Colonic mucosa (tissue), 4 donors: Measurements from ENCODE around the gene VAV2. TPM values are rescaled to one million over a fixed set of nuclear protein-coding genes. Genes with fewer than 3 reads are reported as not detected.

Experiments used
- DNase-seq: peaks from one replicate; pipeline ENCODE4 v3.0.0-alpha.2; 2020
- H3K27ac ChIP-seq: fragments of 200-600 bp; one replicate; pipeline ENCODE4 v1.8.0; 2021
- H3K27me3 ChIP-seq: fragments of 200-600 bp; one replicate; pipeline ENCODE4 v1.8.0; 2021
- H3K36me3 ChIP-seq: fragments of 200-600 bp; one replicate; pipeline ENCODE4 v1.8.0; 2021
- H3K4me1 ChIP-seq: fragments of 200-600 bp; one replicate; pipeline ENCODE4 v1.8.0; 2021; ENCODE audit warnings: mild to moderate bottlenecking
- H3K4me3 ChIP-seq: fragments of 200-600 bp; one replicate; pipeline ENCODE4 v1.8.0; 2021
- H3K9ac ChIP-seq, 2 donors: one replicate each; pipeline ENCODE4 v1.7.0; 2013; ENCODE audit warnings: control low read depth in 2 of 2, low read depth in 2 of 2, low read length in 2 of 2
- H3K9me3 ChIP-seq: fragments of 200-600 bp; one replicate; pipeline ENCODE4 v1.8.0; 2021
- intact Hi-C: fragments of 100-400 bp; cut with DNase I; formaldehyde crosslinking; loops from one replicate; pipeline ENCODE4 v1.14.1; 2022
- total RNA-seq, 2 donors: library from RNA; stranded (reverse); fragmentation: NEBNext Ultra II Directional in 1 of 2; extraction: Animal tissue kit (Norgen Biotek cat#: 25700) in 1 of 2; gene quantifications; one replicate each; pipeline ENCODE4 v1.2.1, GENCODE V29; 2021
- TF ChIP-seq, protein P1 (sequence below): fragments of 200-600 bp; IDR thresholded peaks from one replicate; pipeline ENCODE4 v1.8.0; 2022; ENCODE audit warnings: antibody characterized with exemption, mild to moderate bottlenecking
- donor health status: healthy.
- donor health status: DM: no; HTN: no; CAD: no.
- donor health status: DM: no; HTN: no; CAD: no.

The VAV2 gene
- total RNA-seq, 2 donors from 2014 or later, result 30.7 to 45.1 TPM

DNA sequence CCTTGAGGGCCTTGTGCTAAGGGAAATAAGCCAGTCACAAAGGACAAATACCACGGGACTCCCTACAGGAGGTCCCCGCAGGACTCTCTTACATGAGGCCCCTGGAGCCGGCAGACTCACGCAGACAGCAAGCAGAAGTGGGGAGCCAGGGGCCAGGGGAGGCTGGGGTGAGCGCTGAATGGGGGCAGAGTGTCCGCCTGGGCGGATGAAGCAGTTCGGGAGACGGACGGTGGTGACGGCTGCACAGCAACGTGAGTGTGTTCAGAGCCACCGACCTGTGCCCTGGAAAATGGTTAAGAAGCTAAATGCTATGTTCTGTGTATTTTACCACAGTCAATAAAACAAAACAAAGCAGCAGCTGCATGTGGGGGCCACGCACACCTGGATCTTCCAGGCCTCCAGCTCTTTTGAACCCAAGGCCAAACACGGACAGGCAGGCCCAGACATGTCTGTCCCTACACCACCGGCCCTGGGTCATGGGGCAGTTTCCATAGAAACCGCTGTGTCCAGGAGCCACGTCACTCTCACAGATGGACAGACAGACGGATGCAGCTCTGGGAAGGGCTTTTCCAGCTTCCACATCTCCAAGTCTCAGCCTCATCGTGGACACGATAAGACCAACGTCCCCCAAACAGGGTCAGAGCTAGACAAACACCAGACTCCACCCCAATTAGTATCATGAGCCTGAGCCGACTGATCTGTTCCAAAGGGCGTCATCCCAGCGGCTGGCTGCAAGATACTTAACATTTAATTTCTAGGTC, 103.9 kb downstream of the VAV2 start:
- DNase-seq, result no peak
- H3K36me3 ChIP-seq, result no peaks in the 10 kb centered on the region
- TF ChIP-seq, protein P1, sequence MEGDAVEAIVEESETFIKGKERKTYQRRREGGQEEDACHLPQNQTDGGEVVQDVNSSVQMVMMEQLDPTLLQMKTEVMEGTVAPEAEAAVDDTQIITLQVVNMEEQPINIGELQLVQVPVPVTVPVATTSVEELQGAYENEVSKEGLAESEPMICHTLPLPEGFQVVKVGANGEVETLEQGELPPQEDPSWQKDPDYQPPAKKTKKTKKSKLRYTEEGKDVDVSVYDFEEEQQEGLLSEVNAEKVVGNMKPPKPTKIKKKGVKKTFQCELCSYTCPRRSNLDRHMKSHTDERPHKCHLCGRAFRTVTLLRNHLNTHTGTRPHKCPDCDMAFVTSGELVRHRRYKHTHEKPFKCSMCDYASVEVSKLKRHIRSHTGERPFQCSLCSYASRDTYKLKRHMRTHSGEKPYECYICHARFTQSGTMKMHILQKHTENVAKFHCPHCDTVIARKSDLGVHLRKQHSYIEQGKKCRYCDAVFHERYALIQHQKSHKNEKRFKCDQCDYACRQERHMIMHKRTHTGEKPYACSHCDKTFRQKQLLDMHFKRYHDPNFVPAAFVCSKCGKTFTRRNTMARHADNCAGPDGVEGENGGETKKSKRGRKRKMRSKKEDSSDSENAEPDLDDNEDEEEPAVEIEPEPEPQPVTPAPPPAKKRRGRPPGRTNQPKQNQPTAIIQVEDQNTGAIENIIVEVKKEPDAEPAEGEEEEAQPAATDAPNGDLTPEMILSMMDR, result no peak
- no peaks in the 10 kb centered on the region for H3K9me3 ChIP-seq
- no peak overlapping the region for H3K4me3 ChIP-seq
- H3K4me1 ChIP-seq, result no peaks in the 10 kb centered on the region
- H3K27ac ChIP-seq, result no peak overlapping the region
- intact Hi-C loops, result no loop called here
- no peaks in the 10 kb centered on the region for H3K27me3 ChIP-seq
- no peak overlapping the region for H3K9ac ChIP-seq

DNA sequence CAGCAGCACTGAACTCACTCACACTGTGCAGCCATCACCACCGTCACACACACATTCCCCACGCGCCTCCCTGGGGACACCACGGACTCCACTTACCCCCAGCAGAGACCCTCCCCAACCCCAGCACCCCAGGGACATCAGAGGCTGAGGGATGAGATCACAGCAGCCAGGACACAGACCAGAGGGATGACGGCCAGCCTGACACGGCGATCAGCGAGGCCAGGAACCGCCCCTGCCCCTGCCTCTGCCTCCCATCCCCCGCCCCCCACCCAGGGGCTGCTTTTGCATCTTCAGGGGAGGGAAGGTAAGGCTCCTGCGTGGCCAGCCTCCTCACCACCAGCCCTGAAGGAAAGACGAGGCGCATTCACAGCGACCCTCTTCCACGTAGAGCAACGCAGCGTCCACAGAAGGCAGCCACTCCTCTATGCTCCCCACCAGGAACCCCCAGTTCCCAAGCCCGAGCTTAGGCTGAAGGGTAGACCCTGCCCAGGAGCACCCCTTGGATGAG, 104.5 kb downstream of the VAV2 start:
- no peak overlapping the region for H3K4me3 ChIP-seq
- H3K27ac ChIP-seq, result no peak overlapping the region
- no peaks in the 10 kb centered on the region for H3K9me3 ChIP-seq
- H3K9ac ChIP-seq, result no peak overlapping the region
- H3K36me3 ChIP-seq, result no peaks in the 10 kb centered on the region
- no peaks in the 10 kb centered on the region for H3K4me1 ChIP-seq
- TF ChIP-seq, protein P1, result no peak
- no peak for DNase-seq
- intact Hi-C loops, result no loop called here
- no peaks in the 10 kb centered on the region for H3K27me3 ChIP-seq

DNA sequence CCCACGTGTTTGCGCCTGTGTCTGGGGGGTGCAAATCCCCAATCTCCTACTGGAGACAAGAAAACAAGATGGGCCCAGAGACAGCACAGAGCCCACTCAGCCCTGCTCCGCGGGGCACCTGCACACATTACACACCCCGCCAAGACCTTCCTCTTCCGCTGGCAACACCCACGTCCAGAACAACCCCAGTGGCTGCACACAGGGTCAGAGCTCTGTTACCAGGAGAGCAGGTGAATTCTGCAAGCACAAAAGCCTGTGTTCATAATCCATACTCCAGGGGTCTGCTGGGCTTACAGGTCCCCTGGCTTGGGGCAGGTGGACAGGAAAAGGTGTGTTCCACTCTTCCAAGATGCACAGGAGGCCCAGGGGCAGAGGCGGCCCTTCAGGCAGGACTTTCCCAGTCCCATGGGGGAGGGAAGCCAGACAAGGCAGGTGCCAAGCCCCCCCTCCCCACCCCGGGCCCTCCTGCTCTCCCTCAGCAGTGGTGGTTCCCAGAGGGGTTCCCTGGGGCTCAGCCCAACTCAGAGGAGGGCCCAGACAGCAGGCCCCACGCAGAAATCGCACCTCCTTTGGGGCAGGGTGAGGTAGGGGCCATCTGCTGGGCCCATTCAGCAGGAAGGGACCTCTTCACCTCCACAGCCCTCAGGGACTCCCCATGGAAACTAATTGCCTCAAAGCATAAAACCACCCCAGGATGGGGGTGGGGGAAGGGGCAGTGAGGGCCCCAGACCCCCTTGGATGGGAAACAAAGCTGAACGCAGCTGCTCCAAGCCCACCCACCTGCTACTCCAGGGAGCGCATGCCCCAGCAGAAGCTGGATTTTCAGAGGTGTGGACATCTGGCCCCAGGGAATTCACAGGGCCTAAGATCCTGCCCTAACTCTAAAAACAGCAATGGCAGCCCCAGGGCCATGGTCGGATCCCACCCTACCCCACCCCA, 105.3 kb downstream of the VAV2 start:
- no peaks in the 10 kb centered on the region for H3K27me3 ChIP-seq
- H3K9me3 ChIP-seq, result no peaks in the 10 kb centered on the region
- H3K36me3 ChIP-seq, result no peaks in the 10 kb centered on the region
- no peak overlapping the region for H3K4me3 ChIP-seq
- intact Hi-C loops, result no loop called here
- no peaks in the 10 kb centered on the region for H3K4me1 ChIP-seq
- no peak overlapping the region for H3K9ac ChIP-seq
- TF ChIP-seq, protein P1, result no peak
- no peak for DNase-seq
- H3K27ac ChIP-seq, result no peak overlapping the region

DNA sequence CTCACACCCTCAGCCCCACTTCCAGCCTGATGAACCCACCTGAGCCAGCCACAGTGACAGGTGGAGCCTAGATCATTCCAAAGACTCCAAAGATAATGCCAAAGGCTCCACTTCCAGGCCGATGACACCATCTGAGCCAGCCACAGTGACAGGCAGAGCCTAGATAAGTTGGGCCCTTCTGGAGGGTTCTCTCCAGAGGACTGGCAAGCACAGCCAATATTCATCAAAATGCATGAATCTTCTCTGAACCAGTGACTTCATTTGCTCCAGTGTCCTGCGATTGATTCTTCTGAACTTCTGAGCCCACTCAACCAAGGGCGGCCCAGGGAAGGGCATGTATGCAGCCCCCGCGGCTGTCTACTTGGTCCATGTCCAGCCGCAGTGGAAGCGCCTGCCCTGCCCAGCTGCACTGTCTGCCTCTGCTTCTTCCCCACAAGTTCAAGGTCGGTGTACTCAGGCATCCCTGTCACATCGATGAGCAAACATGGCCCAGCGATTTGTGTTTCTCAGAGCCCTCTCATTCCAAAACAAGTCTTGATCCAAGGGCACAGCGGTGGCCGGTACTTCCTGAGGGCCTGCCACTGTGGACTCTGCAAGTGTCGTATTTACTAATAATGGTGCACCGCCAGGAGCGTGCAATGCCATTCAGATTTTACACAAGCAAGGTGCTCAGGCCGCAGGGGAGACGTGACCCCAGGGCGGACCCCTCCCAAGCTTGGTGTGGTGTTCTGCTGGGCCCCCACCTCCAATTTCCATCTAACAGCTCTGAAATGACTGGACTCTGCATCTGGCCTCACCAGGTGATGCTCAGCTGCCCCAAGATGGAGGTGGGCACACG, 107.0 kb downstream of the VAV2 start:
- Histone ChIP-seq H3K4me1 (no peaks in the 10 kb centered on the region), H3K9ac (no peak overlapping the region), H3K27ac (no peak overlapping the region), H3K9me3 (no peaks in the 10 kb centered on the region), H3K36me3 (no peaks in the 10 kb centered on the region), H3K27me3 (no peaks in the 10 kb centered on the region), H3K4me3 (no peak overlapping the region)
- no peak for DNase-seq
- intact Hi-C loops, result no loop called here
- TF ChIP-seq, protein P1, result no peak
